GM21447 (cell line): ENCODE measurements around the gene CAB39L.

ENCODE experiments used
- ATAC-seq: cut with Tn5 transposase; IDR thresholded peaks from one replicate; pipeline ENCODE4 v1.9.1; 2021; ENCODE audit not compliant: unreplicated experiment

CAB39L gene

GRCh38 chr13:49314344-49314882 lies 129.5 kb downstream of the CAB39L start:
- no peak for ATAC-seq

GRCh38 chr13:49311816-49312215 lies 132.0 kb downstream of the CAB39L start:
- no peak for ATAC-seq

GRCh38 chr13:49310251-49310650 lies 133.6 kb downstream of the CAB39L start:
- ATAC-seq, result no peak

- ATAC-seq, result no peak
These were observed 134.9 kb downstream of the CAB39L start for GRCh38 chr13:49308921-49309408.

GRCh38 chr13:49308097-49308875 lies 135.6 kb downstream of the CAB39L start:
- no peak for ATAC-seq

GRCh38 chr13:49307365-49307764 lies 136.5 kb downstream of the CAB39L start:
- no peak for ATAC-seq

GRCh38 chr13:49305792-49306425 lies 138.0 kb downstream of the CAB39L start:
- ATAC-seq, result no peak

GRCh38 chr13:49304763-49305700 lies 138.8 kb downstream of the CAB39L start:
- no peak for ATAC-seq

GRCh38 chr13:49304356-49304755 lies 139.5 kb downstream of the CAB39L start:
- no peak for ATAC-seq

GRCh38 chr13:49303533-49304252 lies 140.2 kb downstream of the CAB39L start:
- no peak for ATAC-seq

- ATAC-seq, result no peak
These were observed 141.0 kb downstream of the CAB39L start for GRCh38 chr13:49302817-49303216.

GRCh38 chr13:49302222-49302621 lies 141.6 kb downstream of the CAB39L start:
- ATAC-seq, result no peak

- ATAC-seq, result peak; percentile 95
These were observed 142.9 kb downstream of the CAB39L start for GRCh38 chr13:49300739-49301589.

- ATAC-seq, result no peak
These were observed 143.6 kb downstream of the CAB39L start for GRCh38 chr13:49300276-49300675.

GRCh38 chr13:49298903-49299605 lies 144.8 kb downstream of the CAB39L start:
- ATAC-seq, result no peak

GRCh38 chr13:49298416-49298815 lies 145.4 kb downstream of the CAB39L start:
- ATAC-seq, result no peak

GRCh38 chr13:49297338-49297737 lies 146.5 kb downstream of the CAB39L start:
- ATAC-seq, result no peak

- ATAC-seq, result no peak
These were observed 147.2 kb downstream of the CAB39L start for GRCh38 chr13:49296659-49297058.

- ATAC-seq, result no peak
These were observed 148.6 kb downstream of the CAB39L start for GRCh38 chr13:49295244-49295643.
